Choroid plexus epithelial cell (primary cell): ENCODE data around the gene LUC7L2.

Source experiments
- DNase-seq: peaks from one replicate; pipeline ENCODE4 v3.0.0-alpha.2; 2010; ENCODE audit warnings: low read depth
- H3K4me3 ChIP-seq: 2 replicates; pipeline ENCODE4 v1.5.1; 2011; ENCODE audit warnings: low read depth, mild to moderate bottlenecking, control low read depth, low read length, moderate library complexity
- TF ChIP-seq, protein P1 (sequence below): conservative IDR thresholded peaks from 2 replicates; pipeline ENCODE4 v1.5.1; 2011; ENCODE audit warnings: low read depth, mild to moderate bottlenecking, control low read depth, inconsistent platforms, low read length, moderate library complexity

Gene LUC7L2

DNA sequence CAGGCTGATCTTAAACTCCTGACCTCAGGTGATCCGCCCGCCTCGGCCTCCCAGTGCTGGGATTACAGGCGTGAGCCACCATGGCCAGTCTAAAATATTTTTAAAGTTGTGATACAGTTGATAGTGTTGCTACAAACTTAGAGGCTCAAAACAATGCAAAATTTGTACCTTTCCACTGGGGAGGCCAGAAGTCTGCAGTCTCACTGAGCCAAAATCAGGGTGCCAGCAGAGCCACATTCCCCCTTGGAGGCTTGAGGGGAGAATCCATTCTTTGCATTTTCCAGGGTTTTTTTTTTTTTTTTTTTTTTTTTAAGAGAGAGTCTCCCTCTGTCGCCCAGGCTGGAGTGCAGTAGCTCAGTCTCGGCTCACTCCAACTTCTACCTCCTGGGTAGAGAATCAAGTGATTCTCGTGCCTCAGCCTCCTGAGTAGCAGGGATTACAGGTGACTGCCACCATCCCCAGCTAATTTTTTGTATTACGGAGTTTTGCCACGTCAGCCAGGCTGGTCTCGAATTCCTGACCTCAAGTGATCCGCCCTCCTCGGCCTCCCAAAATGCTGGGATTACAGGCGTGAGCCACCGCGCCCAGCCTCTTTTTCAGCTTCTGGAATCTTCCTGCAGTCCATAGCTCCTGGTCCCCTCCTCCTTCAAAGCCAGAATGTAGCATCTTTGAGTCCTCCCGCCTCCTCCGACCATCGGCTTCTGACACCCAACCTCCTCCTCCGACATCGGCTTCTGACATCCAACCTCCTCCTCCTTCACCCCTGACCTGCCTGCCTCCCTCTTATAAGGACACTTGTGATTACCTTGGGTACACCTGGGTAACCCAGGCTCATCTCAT lies 86.6 kb downstream of the LUC7L2 start:
- no peak overlapping the region for H3K4me3 ChIP-seq
- no peak for DNase-seq
- TF ChIP-seq, protein P1, sequence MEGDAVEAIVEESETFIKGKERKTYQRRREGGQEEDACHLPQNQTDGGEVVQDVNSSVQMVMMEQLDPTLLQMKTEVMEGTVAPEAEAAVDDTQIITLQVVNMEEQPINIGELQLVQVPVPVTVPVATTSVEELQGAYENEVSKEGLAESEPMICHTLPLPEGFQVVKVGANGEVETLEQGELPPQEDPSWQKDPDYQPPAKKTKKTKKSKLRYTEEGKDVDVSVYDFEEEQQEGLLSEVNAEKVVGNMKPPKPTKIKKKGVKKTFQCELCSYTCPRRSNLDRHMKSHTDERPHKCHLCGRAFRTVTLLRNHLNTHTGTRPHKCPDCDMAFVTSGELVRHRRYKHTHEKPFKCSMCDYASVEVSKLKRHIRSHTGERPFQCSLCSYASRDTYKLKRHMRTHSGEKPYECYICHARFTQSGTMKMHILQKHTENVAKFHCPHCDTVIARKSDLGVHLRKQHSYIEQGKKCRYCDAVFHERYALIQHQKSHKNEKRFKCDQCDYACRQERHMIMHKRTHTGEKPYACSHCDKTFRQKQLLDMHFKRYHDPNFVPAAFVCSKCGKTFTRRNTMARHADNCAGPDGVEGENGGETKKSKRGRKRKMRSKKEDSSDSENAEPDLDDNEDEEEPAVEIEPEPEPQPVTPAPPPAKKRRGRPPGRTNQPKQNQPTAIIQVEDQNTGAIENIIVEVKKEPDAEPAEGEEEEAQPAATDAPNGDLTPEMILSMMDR: no peak

DNA sequence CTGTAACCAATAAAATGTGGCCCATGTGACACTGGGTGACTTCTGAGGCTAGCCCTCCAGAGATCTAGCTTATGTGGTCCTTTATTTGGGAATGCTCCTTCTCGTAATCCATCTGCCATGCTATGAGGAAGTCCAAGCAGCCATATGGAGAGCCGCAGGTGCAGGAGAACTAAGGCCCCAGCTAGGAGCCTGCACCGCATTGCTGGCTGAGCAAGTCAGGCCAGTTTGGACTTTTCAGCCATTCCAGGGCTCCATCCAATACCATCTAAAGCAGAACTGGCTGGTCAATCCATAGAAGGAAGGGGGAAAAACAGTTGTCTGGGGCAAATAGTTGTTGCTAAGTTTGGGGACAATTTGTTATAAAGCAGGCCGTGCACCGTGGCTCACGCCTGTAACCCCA lies 91.2 kb downstream of the LUC7L2 start:
- H3K4me3 ChIP-seq: no peak overlapping the region
- DNase-seq: no peak
- TF ChIP-seq, protein P1: no peak

DNA sequence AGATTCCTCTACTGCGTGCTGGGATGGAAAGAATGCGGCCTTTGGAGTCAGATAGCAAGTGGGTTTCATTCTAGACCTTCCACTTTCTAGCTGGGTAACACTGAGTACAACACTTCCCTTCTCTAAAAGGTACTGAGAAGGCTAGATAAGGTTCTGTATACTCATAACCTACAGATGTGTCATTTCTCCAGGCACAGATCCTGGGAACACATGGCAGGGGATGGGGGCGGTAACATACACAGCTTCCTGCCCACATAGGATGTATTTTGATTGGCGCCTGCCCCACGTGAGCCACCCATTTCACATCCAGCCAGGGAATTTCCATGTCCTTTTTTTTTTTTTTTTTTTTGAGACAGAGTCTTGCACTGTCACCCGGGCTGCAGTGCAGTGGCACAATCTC lies 91.9 kb downstream of the LUC7L2 start:
- TF ChIP-seq, protein P1: no peak
- H3K4me3 ChIP-seq: no peak overlapping the region
- DNase-seq: peak; percentile 20

DNA sequence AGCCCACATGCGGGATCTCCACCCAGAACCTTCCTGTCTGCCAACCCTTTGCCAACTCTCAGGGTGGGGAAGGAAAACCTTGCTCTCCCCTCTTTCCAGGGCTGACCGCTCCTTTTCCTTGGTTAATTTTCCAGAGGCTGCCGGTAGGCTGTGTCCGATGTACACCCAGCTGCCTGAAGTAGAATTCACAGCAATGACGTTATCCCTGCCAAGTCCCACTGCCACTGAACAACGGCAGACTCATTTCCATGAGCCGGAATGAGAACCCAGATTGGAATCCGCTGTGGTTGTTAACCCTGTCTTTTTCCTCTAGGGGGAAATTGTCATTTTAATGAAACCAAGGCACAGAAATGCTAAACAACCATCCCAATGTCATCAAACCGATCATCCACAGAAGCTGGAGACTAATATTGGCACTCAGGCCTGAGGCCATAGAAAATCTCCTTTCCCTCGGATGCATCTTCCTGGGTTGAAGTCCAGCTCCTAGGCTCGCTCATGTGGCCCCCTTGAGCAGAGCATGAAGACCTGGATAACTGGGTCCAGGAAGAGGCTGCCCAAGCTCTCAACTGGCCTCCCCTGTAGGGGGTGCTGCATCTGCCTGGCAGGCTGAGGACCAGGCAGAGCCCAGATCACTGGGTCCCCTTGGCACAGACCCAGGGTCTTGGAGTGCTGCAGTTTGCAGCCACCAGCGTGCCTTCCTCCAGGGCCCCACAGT lies 93.4 kb downstream of the LUC7L2 start:
- no peak overlapping the region for H3K4me3 ChIP-seq
- TF ChIP-seq, protein P1: peak; percentile 19
- no peak for DNase-seq

DNA sequence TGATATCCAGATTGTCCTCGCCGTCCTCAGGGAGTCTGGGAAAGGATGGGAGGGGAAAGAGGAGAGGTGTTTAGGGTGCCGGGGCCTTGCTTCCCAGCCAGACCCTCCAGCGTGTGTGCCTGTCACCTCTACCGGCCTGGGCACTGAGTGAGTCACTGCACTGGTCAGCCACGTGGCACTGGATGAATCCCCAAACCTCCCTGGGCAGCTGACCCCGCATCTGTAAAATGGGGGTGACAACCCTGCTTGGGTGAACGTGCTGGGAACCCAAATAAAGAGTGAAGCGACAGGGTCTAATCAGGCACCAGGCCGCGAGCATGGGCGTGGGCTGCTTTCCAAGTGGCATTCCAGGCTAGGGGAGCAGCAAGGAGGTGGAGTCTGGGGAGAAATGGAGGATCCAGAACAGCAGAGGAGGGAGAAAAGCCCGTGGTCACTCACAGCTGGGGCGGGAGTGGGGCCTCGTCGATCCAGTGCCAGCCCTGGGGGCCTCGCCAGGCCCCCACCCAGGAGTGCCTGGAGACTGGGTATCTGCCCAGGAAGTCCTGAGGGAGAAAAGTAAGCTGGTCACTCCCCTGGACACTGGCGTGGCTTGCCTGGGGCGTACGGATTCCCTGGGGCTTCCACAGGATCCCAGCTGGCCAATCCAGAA lies 94.1 kb downstream of the LUC7L2 start:
- H3K4me3 ChIP-seq: no peak overlapping the region
- no peak for DNase-seq
- TF ChIP-seq, protein P1: no peak

DNA sequence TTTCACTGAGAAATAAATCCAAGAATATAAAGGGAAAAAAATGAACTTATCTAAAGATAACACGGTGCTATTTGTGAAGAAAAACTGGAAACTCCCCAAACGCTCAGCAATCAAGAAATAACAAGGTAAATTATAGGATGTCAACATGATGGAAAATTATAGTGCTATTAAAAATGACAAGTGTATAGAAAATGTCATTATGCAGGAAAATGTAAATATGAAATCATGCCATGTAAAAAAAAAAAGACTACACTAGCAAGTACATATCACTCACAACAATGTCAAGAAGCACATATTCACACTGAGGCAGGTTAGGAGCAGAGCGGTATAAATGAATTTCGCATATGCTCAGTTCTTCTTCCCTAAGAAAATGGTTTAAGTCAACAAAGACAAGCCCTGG lies 96.1 kb downstream of the LUC7L2 start:
- no peak for DNase-seq
- H3K4me3 ChIP-seq: no peak overlapping the region
- TF ChIP-seq, protein P1: no peak
